ENCODE results near the gene ZNF419.

The ZNF419 gene

GRCh38 chr19:57537953-57538547 is 50.5 kb downstream of the ZNF419 start:
- no peak for DNase-seq
